ENCODE data around the gene CLPTM1.

GRCh38 chr19:44960906-44961728 is 5.9 kb downstream of the CLPTM1 start:
- TF ChIP-seq CTCF (IDR thresholded peaks at IDR 0.05; ENCODE audit: poor library complexity, severe bottlenecking) (no peak), SMC3 (conservative IDR thresholded peaks at IDR 0.05; ENCODE audit: poor library complexity) (no peak), RAD21 (conservative IDR thresholded peaks at IDR 0.05) (no peak), TAF1 (IDR thresholded peaks at IDR 0.05; ENCODE audit: low read depth) (no peak), POLR2AphosphoS5 (IDR thresholded peaks at IDR 0.05) (no peak), REST (IDR thresholded peaks at IDR 0.05; ENCODE audit: borderline replicate concordance) (no peak), EZH2 (IDR thresholded peaks at IDR 0.05; ENCODE audit: borderline replicate concordance, insufficient read depth, low read length, poor library complexity, severe bottlenecking) (no peak), EP300 (conservative IDR thresholded peaks at IDR 0.05; ENCODE audit: poor library complexity, severe bottlenecking) (no peak)
